ENCODE measurements around the gene MKI67.

The MKI67 gene

DNA sequence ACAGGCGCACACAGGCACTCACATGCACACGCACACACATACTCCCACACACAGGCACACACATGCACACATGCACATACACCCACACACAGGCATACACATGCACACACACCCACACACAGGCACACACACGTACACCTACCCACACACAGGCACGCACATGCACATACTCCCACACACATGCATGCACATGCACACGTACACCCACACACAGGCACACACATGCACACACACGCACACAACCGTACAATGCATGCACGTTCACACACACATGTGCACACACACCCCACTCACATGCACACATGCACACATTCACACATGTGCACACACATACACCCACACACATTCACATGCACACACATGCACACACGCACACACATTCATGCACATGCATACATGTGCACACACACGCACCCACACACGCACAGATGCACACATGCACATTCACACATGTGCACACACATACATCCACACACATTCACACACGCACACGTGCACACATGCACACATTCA lies 59.3 kb downstream of the MKI67 start:
- DNase-seq = no peak
- Mint-ChIP-seq H3K9me3 (no peaks in the 10 kb centered on the region), H3K4me1 (peaks cover 47% of the 10 kb centered on the region), H3K36me3 (ENCODE audit: low read depth) (peaks cover 6% of the 10 kb centered on the region), H3K27ac (no peak overlapping the region), H3K27me3 (ENCODE audit: low read depth, poor library complexity) (peaks cover 9% of the 10 kb centered on the region), H3K4me3 (no peak overlapping the region)
- TF ChIP-seq CTCF (IDR thresholded peaks at IDR 0.05) = no peak

- no peak overlapping the region for H3K27ac Mint-ChIP-seq
- peaks cover 43% of the 10 kb centered on the region for H3K4me1 Mint-ChIP-seq
- peaks cover 9% of the 10 kb centered on the region for H3K27me3 Mint-ChIP-seq (ENCODE audit: low read depth, poor library complexity)
- TF ChIP-seq CTCF (IDR thresholded peaks at IDR 0.05) = no peak
- peaks cover 6% of the 10 kb centered on the region for H3K36me3 Mint-ChIP-seq (ENCODE audit: low read depth)
- no peak overlapping the region for H3K4me3 Mint-ChIP-seq
- H3K9me3 Mint-ChIP-seq = no peaks in the 10 kb centered on the region
- no peak for DNase-seq
These were observed 60.2 kb downstream of the MKI67 start for GRCh38 chr10:128065881-128066534.

DNA sequence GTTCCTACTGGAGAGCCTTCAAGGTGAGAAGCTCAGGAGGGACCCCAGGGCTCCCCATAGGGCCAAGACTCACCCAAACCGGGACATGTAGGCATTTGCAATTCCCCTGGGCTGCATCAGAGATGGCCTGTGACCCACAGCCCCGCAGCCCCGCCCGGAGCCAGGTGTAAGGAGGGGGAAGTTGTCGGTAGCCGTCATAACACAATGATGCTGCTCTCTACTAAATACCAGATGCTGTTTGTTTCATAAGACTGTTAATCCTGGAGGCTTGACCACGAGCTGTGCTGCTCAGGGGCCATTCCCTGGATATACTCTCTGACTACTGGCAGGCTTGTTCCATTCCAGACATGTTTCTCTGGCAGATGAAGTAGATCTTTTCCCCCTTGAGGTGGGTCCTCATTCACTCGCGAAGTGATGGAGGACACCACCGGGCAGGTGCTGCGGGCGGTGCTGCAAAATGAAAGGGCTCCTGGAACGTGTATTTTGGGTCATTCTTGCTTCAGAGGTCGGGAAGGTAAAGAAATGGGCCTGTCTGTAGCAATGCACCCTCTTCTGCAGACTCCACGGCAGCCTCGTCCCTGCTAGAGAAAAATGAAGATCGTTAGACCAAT lies 61.1 kb downstream of the MKI67 start:
- TF ChIP-seq CTCF (IDR thresholded peaks at IDR 0.05) = no peak
- no peak overlapping the region for H3K4me3 Mint-ChIP-seq
- no peak for DNase-seq
- peaks cover 6% of the 10 kb centered on the region for H3K36me3 Mint-ChIP-seq (ENCODE audit: low read depth)
- no peak overlapping the region for H3K27ac Mint-ChIP-seq
- H3K27me3 Mint-ChIP-seq (ENCODE audit: low read depth, poor library complexity) = peaks cover 9% of the 10 kb centered on the region
- peaks cover 34% of the 10 kb centered on the region for H3K4me1 Mint-ChIP-seq
- H3K9me3 Mint-ChIP-seq = no peaks in the 10 kb centered on the region

GRCh38 chr10:128064108-128064969 lies 61.9 kb downstream of the MKI67 start:
- H3K27me3 Mint-ChIP-seq (ENCODE audit: low read depth, poor library complexity) = peaks cover 9% of the 10 kb centered on the region
- no peaks in the 10 kb centered on the region for H3K9me3 Mint-ChIP-seq
- no peak overlapping the region for H3K27ac Mint-ChIP-seq
- peaks cover 27% of the 10 kb centered on the region for H3K4me1 Mint-ChIP-seq
- no peak for TF ChIP-seq CTCF (IDR thresholded peaks at IDR 0.05)
- H3K4me3 Mint-ChIP-seq = no peak overlapping the region
- H3K36me3 Mint-ChIP-seq (ENCODE audit: low read depth) = peaks cover 6% of the 10 kb centered on the region
- no peak for DNase-seq

- TF ChIP-seq CTCF (IDR thresholded peaks at IDR 0.05) = no peak
- Mint-ChIP-seq H3K4me3 (no peak overlapping the region), H3K27ac (peak overlapping the region; percentile 26)
These were observed 62.5 kb downstream of the MKI67 start for GRCh38 chr10:128063736-128064107.

More at GRCh38 chr10:128063736-128064107, 62.5 kb downstream of the MKI67 start:
- DNase-seq = no peak
- H3K9me3 Mint-ChIP-seq = no peaks in the 10 kb centered on the region
- H3K27me3 Mint-ChIP-seq (ENCODE audit: low read depth, poor library complexity) = peaks cover 9% of the 10 kb centered on the region
- H3K4me1 Mint-ChIP-seq = peaks cover 27% of the 10 kb centered on the region
- peaks cover 6% of the 10 kb centered on the region for H3K36me3 Mint-ChIP-seq (ENCODE audit: low read depth)

Data from nephron progenitor cell (in vitro differentiated cells).